Thyroid gland (tissue), 4 donors: Measurements from ENCODE around the gene KCNAB1.

ENCODE experiments used
- POLR2A ChIP-seq, 2 donors: fragments of 450-650 bp; IDR thresholded peaks; one replicate each; pipeline ENCODE4 v1.6.1; 2017; ENCODE audit warnings: antibody characterized with exemption in 2 of 2, mild to moderate bottlenecking in 2 of 2, moderate library complexity in 1 of 2
- TF ChIP-seq, protein P1 (sequence below), 6 experiments: fragments of 200-600 bp in 3 of 6; fragments of 450-650 bp in 3 of 6; sonication (generic) in 3 of 6; IDR thresholded peaks; one replicate each; pipeline ENCODE4 v1.5.1; 2016 to 2019; ENCODE audit warnings: antibody characterized with exemption in 6 of 6, mild to moderate bottlenecking in 2 of 6, inconsistent platforms in 1 of 6, moderate library complexity in 1 of 6

GRCh38 chr3:156252656-156253055 lies 132.3 kb downstream of the KCNAB1 start:
- TF ChIP-seq, protein P1, sequence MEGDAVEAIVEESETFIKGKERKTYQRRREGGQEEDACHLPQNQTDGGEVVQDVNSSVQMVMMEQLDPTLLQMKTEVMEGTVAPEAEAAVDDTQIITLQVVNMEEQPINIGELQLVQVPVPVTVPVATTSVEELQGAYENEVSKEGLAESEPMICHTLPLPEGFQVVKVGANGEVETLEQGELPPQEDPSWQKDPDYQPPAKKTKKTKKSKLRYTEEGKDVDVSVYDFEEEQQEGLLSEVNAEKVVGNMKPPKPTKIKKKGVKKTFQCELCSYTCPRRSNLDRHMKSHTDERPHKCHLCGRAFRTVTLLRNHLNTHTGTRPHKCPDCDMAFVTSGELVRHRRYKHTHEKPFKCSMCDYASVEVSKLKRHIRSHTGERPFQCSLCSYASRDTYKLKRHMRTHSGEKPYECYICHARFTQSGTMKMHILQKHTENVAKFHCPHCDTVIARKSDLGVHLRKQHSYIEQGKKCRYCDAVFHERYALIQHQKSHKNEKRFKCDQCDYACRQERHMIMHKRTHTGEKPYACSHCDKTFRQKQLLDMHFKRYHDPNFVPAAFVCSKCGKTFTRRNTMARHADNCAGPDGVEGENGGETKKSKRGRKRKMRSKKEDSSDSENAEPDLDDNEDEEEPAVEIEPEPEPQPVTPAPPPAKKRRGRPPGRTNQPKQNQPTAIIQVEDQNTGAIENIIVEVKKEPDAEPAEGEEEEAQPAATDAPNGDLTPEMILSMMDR (IDR thresholded peaks at IDR 0.05): no peak
- no peak for TF ChIP-seq POLR2A (IDR thresholded peaks at IDR 0.05)
